NAMALWA (cell line): Measurements from ENCODE around the gene CDH23.

Experiments
- DNase-seq: peaks from one replicate; pipeline ENCODE4 v3.0.0-alpha.2; 2015; ENCODE audit warnings: low spot score

The CDH23 gene

DNA sequence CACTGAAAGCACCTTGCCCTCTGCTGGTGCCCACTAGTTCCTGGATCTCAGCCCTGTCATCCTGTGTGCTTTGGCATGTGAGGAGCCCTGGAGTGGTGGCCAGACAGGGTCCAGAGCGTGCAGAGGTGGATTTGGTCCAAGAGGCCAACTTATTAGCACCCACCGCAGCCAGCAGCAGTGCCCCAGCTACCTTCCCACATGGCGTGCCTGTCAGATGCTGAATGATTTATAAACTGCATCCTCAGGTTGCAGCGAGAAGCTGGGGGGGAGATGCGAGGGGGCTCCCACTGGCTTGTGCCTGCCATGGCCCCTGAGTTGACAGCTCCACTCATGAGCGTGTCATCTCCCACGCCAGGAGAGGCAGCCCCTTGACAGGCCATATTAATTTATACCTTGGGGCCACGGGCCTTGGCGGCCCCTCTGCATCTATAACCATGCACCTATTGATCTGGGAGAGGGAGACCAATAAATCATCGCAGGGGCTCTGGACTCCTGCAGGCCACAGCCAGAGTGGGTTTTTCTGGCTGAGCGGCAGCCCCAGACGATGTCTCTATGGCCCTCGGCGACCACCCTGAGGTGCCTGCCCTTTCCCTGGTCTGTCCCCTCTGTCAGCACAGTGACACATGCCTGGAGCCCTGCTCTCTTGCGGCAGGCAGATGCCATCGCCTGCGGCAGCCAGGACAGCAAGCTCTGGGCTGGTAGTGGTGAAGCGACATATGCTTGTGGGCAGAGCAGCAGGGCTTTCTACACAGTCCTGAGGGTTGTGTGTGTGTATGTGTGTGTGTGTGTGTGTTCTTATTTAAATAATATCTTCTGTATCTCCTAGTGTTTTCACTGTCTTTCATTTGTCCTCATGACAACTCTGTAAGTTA is 120.8 kb downstream of the CDH23 start:
- no peak for DNase-seq

DNA sequence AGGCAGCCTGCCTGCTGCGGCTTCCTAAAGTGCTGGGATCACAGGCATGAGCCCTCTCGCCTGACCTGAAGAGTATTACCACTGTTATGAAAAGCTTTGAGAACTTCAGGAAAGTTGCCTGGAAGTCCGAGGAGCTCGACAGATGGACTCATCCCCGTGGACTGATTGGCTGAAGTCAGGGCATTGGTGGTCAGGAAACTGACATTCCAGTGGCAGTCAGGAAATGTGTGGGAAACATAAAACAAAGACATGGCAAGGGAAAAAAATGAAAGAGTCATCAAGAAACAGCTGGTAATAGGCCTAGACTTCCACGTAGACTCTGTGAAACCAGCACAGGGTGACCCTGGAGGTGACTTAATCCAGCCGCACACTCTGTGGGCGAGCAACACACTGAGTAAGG is 123.3 kb downstream of the CDH23 start:
- no peak for DNase-seq

DNA sequence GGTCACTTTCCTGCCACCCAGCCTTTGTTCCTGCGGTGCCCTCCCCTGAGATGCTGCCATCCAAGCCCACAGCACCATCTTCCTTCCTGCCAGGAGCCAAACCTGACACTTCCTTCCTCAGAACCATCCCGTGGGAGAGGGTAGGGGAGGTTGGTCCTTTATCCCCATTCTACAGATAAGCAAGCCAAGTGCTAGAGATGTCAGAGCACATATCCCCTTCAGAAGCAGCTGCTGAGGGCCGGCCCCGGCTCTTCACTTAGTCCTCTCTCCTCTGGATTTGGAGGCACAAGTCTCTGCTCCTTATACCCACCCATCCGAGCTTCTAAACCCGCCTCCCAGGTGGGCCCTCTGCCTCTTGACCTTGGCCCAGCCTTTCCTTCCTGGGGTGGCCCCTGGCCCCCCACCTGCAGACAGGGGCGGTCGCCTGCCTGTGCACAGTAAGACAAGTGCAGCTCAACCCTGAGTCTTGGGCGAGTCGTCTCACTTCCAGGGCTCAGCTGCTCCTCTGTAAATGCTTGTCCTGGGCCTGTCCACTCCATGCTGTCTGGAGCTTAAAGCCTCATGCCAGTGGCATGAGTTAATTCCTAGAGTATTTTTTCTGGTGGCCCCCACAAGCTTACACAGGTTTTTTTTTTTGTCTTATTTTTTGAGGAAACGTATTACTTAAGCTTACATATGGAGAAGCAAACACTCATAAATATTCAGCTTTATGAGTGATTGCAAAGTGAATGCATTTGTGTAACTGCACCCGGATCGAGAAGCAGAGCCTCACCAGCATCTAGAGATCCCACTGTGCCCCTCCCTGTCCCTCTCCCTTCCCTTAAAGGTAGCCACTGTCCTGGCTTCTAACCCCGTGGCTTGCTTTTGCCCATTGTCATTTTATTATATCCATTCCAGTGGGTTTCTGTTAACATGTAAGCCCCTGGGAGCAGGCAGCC is 125.1 kb downstream of the CDH23 start:
- no peak for DNase-seq

DNA sequence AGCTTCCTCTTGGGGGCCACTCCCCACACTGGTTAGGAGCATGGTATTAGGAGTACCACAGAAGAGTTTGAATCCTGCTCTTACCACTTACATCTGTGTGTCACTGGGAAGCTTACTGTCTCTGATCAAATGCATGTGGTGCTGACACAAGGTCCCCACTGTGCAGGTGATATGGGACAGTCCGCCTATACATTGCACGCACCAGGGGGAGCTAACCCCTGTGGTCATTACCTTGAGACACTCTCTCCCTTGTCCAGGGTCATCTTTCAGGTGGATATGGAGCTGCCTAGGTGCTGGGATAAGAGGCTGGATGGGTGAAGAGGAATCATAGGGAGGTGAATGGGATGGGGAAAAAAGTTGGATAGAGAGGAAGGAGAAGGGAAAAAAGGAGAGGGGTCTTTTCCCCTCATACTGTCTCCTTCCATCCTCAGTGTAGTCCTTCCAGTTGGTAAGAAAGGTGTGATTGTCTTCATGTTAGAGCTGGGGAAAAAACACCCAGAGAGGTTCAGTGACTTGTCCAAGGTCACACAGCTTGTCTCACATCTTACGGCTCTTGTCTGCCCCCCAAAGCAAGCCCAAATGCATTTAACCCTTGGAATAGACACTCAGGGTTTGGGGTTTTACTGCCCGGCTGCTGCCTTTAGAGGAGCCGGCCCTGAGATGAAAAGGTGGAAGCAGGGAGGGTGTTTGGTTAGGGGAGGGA is 125.9 kb downstream of the CDH23 start:
- DNase-seq = peak; percentile 1

DNA sequence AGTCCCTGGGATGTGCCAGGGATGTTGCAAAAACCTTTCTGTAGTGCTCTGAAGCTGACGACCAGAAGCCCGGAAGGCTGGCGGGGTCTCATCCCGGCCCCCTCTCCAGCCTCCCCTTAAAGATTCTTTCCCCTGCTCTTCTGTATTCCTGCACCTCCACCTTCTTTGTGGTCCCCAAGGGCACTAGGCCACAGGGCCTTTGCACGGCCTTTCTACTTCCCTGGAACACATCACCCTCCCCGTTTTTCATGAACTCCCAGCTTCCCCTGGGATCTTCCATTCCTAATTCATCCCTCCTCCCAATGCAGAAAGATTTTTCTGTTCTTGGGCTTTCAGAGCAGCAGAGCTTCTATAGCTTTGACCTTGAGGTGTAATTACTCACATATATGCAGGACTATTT is 127.0 kb downstream of the CDH23 start:
- DNase-seq = no peak

DNA sequence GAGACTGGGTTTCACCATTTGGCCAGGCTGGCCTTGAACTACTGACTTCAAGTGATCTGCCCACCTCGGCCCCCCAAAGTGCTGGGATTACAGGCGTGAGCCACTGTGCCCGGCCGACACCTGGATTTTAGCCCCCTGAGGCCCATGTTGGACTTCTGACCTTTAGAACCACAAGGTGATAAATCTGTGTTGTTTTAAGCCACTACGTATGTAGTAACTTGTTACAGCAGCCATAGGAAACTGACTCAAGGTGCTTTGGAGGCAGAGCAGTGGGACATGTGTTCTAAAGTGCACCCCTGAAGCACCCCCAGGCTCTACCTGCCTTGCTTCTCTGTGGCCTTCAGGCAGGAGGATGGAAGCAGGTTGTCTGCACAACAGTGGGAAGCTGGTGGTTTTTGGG is 128.4 kb downstream of the CDH23 start:
- DNase-seq = no peak

DNA sequence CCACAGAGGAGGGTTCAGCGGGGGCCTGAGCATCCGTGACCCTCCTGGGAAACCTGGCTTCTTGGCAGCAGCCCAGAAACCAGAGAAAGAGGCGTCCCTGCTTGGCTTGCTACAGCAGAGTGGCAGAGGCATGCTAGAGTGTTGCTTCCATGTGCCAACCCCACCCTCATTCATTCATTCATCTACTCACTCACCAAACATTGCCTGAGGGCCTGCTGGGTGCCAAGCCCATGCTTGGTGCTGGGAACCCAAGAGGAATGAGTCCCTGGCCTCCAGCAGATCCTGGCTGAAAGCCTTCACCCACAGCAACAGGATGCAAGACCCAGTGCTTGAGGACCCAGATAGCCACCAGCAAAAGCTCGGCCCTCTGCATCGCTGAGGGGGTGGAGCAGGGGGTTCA is 129.0 kb downstream of the CDH23 start:
- no peak for DNase-seq

DNA sequence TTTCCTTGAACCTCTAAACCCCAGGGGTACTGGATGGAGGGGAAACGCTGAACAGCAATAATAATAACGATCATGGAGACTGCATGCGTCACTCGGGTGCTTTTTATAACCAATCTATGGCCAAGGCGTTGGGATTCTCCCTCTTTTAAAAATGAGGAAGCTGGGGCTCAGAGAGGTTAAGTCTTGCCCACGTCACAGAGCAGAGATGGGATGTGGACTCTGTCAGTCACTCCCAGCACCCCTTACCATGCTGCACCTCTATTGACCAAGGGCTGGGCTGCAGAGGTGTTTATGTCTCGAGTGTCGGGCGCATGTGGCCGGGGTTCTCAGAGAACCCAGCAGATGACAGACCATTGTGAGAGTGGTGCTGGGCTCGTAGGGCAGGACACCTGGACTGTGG is 129.9 kb downstream of the CDH23 start:
- DNase-seq = no peak

DNA sequence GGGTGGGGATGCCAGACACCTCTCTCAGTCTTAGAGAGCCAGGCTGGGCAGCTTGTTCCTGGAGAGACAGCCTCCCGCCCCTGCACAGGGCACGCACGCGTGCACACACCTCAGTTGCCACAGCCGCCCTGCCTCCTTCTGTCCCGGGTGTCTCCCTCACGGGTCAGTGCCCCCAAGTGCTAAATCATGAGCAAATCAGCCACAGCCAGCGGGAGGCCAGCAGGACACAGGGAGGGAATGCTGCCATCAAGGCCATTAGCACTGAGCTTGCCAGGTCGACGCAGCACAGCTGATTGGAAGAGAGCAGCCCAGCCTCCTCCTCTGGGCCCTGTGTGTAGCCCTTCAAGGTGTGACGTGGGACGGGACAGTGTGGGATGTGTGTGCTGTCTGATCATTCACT is 130.4 kb downstream of the CDH23 start:
- no peak for DNase-seq

DNA sequence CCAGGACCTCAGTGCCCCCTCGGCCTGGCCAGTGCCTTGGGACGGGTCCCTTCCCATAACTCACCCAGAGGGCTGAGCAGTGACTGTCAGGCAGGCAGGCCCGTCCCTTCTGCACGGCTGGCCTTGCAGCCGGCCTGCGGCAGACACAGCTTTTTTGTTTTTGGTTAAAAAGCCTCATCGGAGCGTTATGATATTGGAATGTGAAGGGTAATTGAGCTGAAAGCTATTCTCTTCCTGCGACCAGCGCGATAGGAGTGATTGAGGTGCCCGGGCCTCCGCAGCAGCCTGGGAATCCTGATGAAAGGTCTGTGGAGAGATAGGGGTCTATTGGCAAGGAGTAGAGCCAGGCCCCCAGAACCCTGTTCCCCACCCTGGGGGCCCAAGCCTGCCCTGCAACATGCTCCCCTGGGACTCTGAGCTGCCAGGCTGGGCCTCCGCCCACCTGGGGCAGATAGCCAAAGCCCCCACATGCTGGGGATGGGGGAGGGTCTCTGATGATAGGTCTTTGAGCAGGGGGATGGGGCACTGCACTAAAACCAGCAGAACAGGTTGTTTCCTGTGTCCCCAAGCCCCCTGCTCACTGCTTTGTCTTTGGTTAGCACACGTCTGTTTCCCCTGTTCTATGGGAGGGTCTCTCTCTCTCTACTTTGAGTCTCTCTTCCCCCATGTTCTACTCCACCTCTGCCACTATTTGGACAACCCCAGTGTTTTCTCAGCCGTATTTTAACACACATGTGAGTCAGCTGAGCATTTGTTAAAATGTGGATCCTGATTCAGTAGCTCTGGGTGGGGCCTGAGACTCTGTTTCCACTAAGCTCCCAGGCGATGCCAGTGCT is 131.9 kb downstream of the CDH23 start:
- DNase-seq = no peak

DNA sequence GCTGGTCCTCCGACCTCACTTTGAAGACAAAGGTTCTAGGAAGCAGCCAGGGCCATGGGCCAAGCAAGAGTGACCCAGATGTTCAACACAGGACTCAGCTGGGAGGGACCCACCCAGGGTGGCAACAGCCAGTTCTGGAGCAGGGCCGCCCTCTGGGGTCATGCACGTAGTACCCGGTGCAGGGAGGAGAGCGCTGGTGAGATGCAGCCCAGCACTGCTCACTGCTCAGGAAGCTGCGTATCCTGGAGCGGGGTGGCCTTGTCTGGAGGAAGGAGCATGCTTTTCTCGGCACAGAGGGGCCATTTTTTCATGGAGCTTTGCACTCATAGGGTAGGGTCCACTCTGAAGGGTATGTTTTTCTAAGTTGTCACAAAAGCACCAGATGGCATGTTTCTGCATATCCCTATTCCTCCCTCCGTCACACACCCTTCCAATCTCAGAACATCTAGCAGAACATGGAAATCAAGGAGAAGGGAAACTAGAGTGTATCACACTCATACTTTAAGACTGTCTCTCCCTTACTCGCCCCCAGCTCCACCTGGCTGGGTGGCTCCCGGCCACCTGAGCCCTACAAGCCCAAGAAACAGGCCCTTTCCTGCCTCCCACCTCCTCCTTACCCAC is 132.6 kb downstream of the CDH23 start:
- no peak for DNase-seq

DNA sequence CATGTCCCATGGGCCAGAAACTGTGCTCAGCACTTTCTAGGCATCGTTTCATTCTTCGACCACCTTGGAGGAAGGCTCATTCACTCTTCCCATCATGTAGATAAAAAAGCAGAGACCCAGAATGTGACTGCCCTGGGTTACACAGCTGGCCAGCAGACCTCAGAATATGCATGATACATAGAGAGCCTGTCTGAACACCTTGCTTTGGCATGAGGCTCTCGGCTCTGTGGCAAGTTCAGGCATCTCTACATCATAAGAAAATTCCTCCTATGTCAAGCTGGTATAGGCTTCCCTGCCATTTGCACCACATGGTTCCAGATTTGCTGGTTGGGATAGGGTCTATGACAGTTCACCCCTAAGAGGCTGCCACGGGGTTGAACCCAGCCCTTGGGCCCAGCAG is 134.1 kb downstream of the CDH23 start:
- DNase-seq = no peak

DNA sequence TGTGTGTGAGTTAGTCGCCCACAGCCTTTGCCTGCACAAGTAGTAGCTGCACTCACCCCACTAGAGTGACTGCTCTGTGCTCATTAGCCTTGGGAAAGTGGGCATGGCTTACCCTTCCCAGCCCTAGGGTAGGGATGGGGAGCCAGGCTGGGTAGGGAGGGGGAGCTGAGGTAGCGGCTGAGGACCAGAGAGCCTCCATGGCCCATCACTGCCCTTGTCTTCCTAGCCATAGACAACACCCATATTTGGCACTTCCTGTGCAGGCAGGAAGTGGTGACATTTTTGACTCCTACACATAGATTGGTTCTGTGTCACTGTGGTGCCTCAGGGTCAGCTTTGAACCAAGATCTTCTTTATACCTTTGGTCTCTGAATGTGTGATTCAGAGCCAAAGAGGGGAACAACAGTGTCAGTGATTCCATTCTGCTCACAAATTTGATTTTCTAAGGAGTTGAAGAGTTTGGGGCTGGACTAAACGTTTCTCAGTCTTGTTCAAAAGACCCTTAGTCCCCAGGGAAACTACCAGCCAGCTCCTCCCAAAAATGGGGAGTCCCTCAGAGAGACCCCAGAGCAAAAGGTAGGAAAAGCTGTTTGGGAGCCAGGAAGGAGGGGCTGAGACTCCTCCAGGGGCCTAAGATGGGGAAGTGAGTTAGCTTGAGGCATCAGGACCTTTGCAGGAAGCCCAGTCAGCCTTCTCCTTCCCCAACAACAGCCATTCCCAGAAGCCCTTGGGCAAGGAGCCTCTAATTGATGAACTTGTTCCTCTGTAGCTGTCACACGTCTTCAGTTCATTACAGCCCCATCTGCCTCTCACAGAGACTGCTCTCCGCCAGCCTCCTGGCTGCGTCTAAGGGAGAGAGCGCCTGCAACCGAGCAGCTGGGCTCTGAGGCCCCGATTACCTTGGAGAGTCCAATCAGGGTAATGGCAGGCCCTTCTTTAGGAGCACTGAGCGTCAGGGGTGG is 135.0 kb downstream of the CDH23 start:
- DNase-seq = no peak

DNA sequence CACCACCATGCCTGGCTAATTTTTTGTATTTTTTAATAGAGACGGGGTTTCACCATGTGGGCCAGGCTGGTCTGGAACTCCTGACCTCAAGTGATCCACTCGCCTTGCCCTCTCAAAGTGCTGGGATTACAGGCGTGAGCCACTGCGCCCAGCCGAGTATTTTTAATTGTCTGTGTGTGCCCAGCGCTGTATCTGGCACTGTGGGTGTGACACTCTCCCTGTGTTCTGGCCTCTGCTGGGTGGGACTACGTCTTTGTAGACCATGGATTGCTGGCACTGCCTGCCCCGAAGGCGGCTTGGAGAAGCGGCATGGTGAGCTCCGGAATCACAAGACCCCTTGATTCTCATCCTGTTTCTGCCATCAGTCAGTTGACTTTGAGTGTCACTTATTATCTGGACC is 136.2 kb downstream of the CDH23 start:
- no peak for DNase-seq

DNA sequence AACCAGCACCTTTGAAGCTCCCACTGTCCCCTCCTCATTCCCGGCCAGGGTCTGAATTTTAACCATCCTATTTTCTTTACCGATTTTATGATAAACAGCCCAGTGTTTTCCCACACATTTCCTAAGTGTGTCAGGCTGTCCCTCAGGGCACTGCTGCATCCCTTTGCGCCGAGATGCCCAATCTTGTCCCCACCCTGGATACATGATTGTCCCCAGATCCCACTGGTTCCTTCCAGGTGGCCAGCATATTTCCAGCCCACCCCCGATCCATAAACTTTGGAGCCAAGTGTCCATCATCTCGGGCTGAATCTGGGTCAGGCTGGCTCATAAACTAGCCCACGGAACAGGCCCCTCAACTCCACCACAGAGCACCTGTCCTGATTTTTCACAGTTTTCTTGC is 137.2 kb downstream of the CDH23 start:
- no peak for DNase-seq

DNA sequence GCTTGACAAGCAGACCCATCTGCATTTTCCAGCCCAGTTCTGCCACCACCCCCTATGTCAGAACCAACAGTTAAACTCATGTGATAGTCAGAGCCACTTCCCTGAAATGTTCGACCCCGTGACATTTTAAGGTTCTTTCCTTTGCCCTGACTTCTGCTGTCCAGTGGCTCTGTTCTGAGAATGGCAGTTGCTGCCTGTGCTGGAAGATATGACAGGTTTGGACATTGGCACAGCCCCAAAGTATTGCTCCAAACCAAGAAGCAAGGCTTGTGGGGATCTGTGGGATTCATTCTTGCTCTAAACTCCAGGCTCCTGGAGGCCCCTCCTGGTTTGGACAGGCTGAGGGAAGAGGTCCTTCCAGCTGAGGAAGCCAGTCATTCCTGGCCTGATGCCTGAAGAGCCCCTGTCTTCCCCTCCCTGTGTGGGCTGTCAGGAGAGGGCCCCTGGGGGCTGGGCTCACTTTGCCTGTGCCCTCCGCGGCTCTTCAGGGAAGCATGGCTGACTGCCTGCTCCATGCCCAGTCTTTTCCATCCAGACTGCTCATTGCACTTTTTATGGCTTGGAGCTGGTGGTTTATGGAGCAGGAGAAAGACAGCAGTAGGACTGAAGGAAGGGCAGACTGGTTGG is 138.0 kb downstream of the CDH23 start:
- no peak for DNase-seq

DNA sequence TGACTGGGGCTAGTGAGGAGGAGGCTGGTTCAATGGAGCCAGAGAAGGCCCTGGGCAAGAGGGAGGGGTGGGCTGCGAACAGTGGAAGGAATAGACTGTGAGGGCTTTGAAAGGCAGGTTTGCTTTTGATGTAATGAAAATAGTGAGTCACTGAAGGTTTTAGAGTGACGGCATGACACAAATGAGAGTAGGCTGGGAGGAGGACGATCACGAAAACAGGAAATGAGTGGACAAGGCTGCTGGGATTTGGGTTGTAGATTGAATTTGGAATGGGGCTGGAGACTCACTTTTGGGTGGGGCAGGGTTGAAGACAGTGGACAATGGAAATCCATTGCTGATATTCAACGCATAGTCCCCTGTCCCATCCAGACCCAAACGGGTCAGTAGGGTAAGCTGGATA is 139.6 kb downstream of the CDH23 start:
- DNase-seq = no peak

DNA sequence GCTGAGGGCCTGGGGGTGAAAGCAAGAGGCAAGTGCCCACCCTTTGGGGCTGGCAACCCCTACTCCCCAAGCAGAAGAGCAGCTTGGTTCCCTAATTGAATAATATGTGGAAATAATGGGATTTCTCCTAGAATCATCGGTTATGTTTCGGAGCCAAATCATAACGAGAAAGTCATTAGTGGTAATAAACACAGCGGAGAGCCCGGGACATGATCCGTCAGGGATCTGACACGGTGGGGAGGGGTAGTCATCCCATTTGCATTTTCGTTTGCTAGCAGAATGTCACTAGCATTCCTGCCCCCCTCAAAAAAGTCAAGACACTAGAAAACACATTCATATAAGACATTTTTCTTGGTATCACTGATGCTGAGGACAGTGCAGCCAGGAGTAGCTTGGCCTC is 140.4 kb downstream of the CDH23 start:
- no peak for DNase-seq

DNA sequence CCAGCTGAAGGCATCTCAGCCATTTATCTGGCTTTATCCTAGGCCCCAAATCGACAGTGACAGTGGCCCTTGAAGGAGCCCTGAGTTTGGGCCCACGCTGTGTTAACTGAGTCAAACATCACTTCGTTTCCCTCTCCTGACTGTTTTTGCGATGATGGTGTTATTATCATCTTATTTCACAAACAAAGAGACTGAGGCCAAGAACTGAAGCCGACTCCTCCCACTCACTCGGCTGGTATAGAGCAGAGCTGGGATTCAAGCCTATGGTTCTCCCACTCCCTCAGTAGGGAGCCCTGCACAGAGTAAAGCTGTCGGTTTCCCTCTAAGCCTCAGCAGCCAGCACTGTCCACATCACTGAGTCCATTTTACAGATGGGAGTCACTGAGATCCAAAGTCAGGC is 141.0 kb downstream of the CDH23 start:
- DNase-seq = no peak
